AG09309 (cell line): Measurements from ENCODE around the gene KRT72.
"Not testable (repeated sequence)": the region's sequence is repeated elsewhere in the genome, so short reads cannot be mapped to it uniquely, and the experiment has no call there.

Experiments
- DNase-seq: peaks from one replicate; pipeline ENCODE4 v3.0.0-alpha.2; 2010; ENCODE audit warnings: low read depth
- H3K4me3 ChIP-seq: 2 replicates; pipeline ENCODE4 v1.5.1; 2011; ENCODE audit warnings: mild to moderate bottlenecking, low read depth, low read length, moderate library complexity; ENCODE audit not compliant: control insufficient read depth
- TF ChIP-seq, protein P1 (sequence below): IDR thresholded peaks from 2 replicates; pipeline ENCODE4 v1.5.1; 2011; ENCODE audit warnings: mild to moderate bottlenecking, low read depth, low read length, inconsistent platforms; ENCODE audit not compliant: insufficient read depth, control insufficient read depth; ENCODE audit errors: missing control alignments

The KRT72 gene

DNA sequence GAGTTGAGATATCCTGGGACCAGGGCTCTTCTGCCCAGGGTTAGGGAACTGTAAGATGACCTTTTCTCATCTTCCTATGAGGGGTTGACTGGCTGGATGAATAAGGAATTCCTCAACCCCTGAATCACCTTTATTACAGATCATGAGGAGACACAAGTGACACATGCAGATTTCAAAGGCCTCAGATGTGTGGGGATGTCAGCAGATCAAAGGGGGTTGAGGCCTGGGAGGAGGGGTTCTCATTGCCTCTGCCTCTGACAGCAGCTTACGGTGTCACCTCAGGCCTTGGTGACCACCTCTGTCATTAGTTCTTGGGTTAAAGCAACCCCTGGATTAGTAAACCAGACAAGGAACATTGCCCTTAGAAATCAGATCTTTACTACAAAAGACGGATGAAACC, 2.1 kb upstream of the KRT72 start:
- TF ChIP-seq, protein P1, sequence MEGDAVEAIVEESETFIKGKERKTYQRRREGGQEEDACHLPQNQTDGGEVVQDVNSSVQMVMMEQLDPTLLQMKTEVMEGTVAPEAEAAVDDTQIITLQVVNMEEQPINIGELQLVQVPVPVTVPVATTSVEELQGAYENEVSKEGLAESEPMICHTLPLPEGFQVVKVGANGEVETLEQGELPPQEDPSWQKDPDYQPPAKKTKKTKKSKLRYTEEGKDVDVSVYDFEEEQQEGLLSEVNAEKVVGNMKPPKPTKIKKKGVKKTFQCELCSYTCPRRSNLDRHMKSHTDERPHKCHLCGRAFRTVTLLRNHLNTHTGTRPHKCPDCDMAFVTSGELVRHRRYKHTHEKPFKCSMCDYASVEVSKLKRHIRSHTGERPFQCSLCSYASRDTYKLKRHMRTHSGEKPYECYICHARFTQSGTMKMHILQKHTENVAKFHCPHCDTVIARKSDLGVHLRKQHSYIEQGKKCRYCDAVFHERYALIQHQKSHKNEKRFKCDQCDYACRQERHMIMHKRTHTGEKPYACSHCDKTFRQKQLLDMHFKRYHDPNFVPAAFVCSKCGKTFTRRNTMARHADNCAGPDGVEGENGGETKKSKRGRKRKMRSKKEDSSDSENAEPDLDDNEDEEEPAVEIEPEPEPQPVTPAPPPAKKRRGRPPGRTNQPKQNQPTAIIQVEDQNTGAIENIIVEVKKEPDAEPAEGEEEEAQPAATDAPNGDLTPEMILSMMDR, result no peak
- H3K4me3 ChIP-seq, result no peak overlapping the region
- no peak for DNase-seq

DNA sequence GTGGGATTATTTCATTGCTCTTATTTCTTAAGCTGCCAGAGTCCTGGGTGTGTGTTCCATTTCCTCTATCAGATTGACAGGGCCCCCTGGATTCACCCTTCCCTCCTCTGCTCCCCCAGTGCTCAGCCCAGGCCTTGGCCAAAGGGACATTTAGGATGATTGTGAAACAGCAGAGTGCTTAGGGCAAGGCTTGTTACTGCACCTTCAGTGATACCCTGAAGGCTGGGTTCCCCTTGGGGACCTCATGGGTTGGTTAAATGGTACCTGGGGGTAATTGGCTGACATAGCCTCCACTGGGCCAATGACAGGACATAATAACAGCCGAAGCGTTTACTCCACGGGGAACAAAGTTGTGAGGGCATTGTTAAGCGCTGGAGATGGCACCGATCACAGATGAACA, 1.3 kb upstream of the KRT72 start:
- H3K4me3 ChIP-seq, result no peak overlapping the region
- DNase-seq, result no peak
- TF ChIP-seq, protein P1, result no peak

DNA sequence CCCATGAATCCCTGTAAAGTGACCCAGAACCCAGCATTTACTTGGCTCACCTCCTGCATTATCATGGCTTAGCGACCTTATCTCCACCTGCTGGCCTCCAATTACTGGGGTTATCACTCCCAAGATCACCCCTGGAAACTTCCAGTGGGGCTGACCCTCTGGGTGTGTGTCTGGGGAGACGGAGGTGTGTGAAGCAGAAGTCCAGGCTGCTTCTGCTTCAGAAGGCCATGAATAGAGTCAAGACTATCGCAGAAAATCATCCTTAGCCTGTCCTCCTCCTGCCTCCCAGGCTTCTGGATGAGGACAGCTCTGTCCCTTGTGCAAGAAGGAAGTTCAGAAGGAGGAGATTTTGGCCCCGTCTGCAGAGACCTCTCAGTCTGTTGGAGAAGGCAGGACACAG, 408 bp upstream of the KRT72 start:
- TF ChIP-seq, protein P1, result no peak
- no peak for DNase-seq
- H3K4me3 ChIP-seq, result no peak overlapping the region

DNA sequence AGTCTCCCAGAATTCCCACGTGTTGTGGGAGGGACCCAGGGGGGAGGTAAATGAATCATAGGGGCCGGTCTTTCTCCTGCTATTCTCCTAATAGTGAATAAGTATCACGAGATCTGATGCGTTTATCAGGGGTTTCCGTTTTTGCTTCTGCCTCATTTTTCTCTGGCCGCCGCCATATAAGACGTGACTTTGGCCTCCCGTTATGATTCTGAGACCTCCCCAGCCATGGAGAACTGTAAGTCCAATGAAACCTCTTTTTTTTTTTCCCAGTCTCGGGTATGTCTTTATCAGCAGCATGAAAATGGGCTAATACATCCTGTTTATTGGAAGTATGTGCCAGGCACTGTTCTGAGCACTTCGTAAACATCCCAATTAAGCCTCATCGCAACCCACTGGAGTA, 788 bp downstream of the KRT72 start:
- no peak overlapping the region for H3K4me3 ChIP-seq
- TF ChIP-seq, protein P1, result no peak
- DNase-seq, result no peak

DNA sequence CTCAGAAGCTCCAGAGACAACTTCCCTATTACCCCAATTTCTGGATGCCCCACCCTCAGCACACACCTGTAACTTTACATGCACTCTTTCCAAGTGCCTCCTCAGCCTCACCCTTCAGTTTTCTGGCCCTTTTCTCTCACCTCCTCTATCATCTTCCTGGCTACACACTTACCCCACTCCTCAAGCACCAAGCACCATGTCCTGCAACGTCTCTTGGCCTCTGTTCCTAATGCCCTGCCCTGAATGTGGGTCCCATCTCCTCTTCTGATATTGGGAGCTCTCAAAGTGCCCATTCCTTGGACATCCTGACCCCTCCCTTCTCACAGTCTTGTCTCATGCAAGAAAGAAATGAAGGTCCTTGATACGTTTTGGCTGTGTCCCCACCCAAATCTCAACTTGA, 1.2 kb downstream of the KRT72 start:
- H3K4me3 ChIP-seq, result no peak overlapping the region
- no peak for DNase-seq
- TF ChIP-seq, protein P1, result no peak

DNA sequence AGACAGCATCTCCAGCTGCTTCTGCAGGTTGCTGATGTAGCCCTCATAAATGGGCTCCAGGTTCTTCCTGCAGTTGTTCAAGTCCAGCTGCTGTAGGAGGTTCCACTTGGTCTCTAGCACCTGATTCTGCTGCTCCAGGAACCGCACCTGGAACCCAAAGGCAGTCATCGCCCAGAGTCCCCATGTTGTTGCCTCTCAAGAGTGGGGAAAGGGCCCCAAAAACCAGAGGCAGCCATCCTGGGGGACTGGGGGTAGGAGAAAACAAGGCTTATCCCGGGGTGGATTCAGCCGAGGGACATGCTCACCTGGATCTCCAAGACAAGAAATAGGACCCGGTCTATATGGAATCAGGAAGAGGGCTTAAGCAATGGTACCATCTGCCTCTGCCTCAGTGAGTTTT, 2.3 kb downstream of the KRT72 start:
- H3K4me3 ChIP-seq, result no peak overlapping the region
- no peak for DNase-seq
- TF ChIP-seq, protein P1, result no peak

DNA sequence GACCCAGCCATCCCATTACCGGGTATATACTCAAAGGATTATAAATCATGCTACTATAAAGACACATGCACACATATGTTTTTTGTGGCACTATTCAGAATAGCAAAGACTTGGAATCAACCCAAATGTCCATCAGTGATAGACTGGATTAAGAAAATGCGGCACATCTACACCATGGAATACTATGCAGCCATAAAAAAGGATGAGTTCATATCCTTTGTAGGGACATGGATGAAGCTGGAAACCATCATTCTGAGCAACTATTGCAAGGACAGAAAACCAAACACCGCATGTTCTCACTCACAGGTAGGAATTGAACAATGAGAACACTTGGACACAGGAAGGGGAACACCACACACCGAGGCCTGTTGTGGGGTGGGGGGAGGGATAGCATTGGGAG, 7.0 kb downstream of the KRT72 start:
- DNase-seq, H3K4me3 ChIP-seq: not testable (repeated sequence)
